Skeletal muscle cell (primary cell): ENCODE data around the gene MATK.
"Not testable (repeated sequence)": the region's sequence is repeated elsewhere in the genome, so short reads cannot be mapped to it uniquely, and the experiment has no call there.

ENCODE experiments used
- DNase-seq: peaks from one replicate; pipeline ENCODE4 v3.0.0-alpha.2; 2010; ENCODE audit warnings: low read depth
- H3K4me3 ChIP-seq: 2 replicates; pipeline ENCODE4 v1.5.1; 2011; ENCODE audit warnings: low read depth, mild to moderate bottlenecking, control low read depth, low read length, moderate library complexity

MATK gene

GRCh38 chr19:3759482-3760254 is 26.5 kb downstream of the MATK start:
- no peak overlapping the region for H3K4me3 ChIP-seq
- DNase-seq, result no peak

DNA sequence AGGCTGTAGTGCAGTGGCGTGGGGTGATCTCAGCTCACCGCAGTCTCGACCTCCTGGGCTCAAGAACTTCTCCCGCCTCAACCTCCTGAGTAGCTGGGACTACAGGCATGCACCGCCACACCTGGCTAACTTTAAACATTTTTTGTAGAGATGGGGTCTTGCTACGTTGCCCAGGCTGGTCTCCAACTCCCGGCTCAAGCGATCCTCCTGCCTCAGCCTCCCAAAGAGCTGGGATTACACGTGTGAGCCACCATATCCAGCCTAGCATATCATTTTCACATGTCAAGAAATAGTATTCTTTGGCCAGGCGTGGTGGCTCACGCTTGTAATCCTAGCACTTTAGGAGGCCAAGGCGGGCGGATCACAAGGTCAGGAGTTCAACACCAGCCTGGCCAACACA is 27.9 kb downstream of the MATK start:
- not testable (repeated sequence) for DNase-seq, H3K4me3 ChIP-seq

DNA sequence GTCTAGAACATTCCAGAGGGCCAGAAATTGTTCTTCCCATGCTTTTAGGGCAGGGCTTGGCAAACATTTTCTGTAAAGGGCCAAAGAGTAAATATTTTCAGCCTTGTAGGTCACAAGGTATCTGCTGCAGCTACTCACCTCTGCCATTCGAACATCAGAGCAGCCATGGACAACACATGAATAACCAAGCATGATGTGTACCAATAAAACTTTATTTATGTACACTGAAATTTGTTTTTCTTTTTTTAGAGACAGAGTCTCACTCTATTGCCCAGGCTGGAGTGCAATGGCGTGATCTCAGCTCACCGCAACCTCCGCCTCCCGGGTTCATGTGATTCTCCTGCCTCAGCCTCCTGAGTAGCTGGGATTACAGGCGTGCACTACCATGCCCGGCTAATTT is 28.5 kb downstream of the MATK start:
- not testable (repeated sequence) for H3K4me3 ChIP-seq, DNase-seq

DNA sequence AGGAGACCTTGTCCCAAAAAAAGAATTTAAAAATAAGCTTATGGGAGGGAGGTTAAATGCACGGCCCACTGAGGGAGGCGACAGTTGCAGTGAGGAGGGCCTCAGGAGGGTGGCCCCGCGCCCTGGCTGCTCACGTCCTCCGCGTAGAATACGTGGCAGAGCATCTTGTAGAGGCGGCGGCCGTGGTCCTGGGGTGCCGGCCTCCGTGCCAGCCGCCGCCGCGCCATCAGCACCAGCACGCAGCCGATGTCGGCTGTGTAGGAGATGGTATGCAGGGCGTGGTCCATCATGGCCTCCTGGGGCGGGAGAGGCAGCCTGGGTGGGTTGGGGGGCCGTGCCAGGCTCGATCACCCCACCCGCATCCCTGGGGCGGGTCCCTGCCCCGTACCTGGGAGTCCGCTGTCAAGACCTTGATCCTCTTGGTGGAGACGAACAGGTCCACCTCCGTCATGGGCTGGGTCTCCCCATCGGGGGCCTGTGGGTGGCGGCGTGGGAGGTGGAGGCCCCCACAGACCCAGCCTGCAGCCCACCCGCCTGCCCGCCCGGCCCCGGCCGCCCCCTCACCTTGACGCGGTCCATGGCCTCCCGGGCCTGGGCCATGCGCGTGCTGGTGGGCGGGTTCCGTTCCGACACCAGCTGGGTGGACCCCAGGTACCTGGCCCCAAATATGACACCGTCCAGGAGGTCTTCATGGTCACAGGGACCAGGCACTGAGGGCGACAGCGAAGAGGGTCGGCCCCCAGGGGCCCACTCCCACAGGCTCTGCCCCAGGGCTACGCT is 32.4 kb downstream of the MATK start:
- no peak for DNase-seq
- H3K4me3 ChIP-seq, result no peak overlapping the region

GRCh38 chr19:3752492-3752891 is 33.7 kb downstream of the MATK start:
- no peak for DNase-seq
- no peak overlapping the region for H3K4me3 ChIP-seq

DNA sequence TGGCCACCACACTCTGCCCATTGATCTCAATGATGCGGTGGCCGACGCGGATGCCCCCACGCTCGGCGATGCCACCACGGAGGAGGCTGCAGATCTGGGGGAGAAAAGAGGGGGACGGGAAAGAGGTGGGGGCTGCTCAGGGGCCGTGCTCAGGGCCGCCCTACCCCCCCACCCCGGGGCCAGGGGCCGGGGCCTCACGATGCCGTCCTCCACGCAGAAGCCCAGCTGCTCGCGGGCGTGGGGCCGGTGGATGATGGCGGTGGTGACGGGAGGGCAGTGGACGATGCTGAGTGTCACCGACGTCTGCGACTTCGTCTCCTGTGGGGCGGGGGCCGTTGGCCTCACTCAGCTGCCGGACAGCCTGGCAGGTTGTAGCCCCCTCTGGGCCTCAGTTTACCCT is 34.9 kb downstream of the MATK start:
- DNase-seq, result no peak
- H3K4me3 ChIP-seq, result no peak overlapping the region

GRCh38 chr19:3750211-3750610 is 36.0 kb downstream of the MATK start:
- no peak overlapping the region for H3K4me3 ChIP-seq
- no peak for DNase-seq

GRCh38 chr19:3748965-3749364 is 37.2 kb downstream of the MATK start:
- DNase-seq, result no peak
- H3K4me3 ChIP-seq, result no peak overlapping the region

- H3K4me3 ChIP-seq, result no peak overlapping the region
- no peak for DNase-seq
Measured at GRCh38 chr19:3746371-3747056, 39.7 kb downstream of the MATK start.

GRCh38 chr19:3745363-3746045 is 40.7 kb downstream of the MATK start:
- no peak overlapping the region for H3K4me3 ChIP-seq
- DNase-seq, result no peak

GRCh38 chr19:3743486-3743885 is 42.7 kb downstream of the MATK start:
- no peak for DNase-seq

GRCh38 chr19:3740431-3740830 is 45.8 kb downstream of the MATK start:
- DNase-seq, result no peak
- H3K4me3 ChIP-seq, result no peak overlapping the region

More at GRCh38 chr19:3743486-3743885, 42.7 kb downstream of the MATK start:
- no peak overlapping the region for H3K4me3 ChIP-seq

- no peak overlapping the region for H3K4me3 ChIP-seq
Measured at GRCh38 chr19:3738477-3739220, 47.5 kb downstream of the MATK start.

DNA sequence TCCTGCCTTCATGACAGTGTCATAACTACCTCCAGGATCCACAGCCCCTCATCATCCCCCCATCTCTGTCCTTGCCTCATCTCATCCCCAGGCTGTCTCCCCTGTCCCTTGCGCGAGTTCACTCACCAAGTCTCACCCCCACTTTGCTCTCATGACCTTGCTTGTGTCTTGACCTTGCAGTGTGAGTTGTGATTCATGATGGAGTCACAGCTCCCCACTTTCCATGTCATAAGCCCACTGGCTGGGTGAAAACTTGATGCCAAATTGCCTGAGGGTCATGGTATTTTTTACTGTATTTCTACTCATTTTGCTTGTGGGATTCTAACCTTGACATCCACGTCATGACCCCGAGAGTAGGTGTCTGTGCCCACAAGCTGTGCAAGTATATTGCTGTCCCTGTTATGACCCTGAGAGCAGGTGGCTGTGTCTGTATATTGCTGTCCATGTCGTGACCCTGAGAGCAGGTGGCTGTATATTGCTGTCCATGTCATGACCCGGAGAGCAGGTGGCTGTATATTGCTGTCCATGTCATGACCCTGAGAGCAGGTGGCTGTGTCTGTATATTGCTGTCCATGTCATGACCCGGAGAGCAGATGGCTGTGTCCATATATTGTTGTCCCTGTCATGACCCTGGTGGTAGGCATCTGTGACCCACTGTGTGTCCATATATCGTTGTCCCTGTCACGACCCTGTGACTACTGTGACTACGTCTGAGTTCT is 48.5 kb downstream of the MATK start:
- no peak for DNase-seq

More at GRCh38 chr19:3738477-3739220, 47.5 kb downstream of the MATK start:
- DNase-seq, result no peak

GRCh38 chr19:3736106-3736724 is 50.0 kb downstream of the MATK start:
- no peak overlapping the region for H3K4me3 ChIP-seq
- DNase-seq, result no peak

More for the DNA sequence above, 48.5 kb downstream of the MATK start:
- H3K4me3 ChIP-seq, result no peak overlapping the region

GRCh38 chr19:3734310-3734600 is 51.9 kb downstream of the MATK start:
- no peak overlapping the region for H3K4me3 ChIP-seq
- DNase-seq, result no peak

- no peak overlapping the region for H3K4me3 ChIP-seq
- DNase-seq, result no peak
Measured at GRCh38 chr19:3733549-3734309, 52.5 kb downstream of the MATK start.
